HL-60 (cell line): ENCODE measurements around the gene RNF40.

ENCODE experiments used
- DNase-seq, 2 experiments: peaks; one replicate each; pipeline ENCODE4 v3.0.0-alpha.2; 2010 to 2020; ENCODE audit warnings: low read depth in 1 of 2, low spot score in 1 of 2
- H3K27ac ChIP-seq: fragments of 250-450 bp; sonication (Bioruptor Pico); replicated peaks from 2 replicates; pipeline ENCODE4 v1.5.1; 2020; ENCODE audit warnings: mild to moderate bottlenecking, moderate library complexity
- H3K27me3 ChIP-seq: fragments of 250-450 bp; sonication (Bioruptor Pico); 2 replicates; pipeline ENCODE4 v1.5.1; 2021; ENCODE audit warnings: mild to moderate bottlenecking, moderate library complexity; ENCODE audit not compliant: insufficient read depth, poor library complexity, severe bottlenecking
- H3K4me3 ChIP-seq: replicated peaks from 2 replicates; pipeline ENCODE4 v1.5.1; 2011; ENCODE audit warnings: mild to moderate bottlenecking, control low read depth, low read length; ENCODE audit not compliant: insufficient read depth
- CTCF ChIP-seq: IDR thresholded peaks from one replicate; pipeline ENCODE4 v1.5.1; 2011; ENCODE audit warnings: low read length, control low read depth, inconsistent platforms; ENCODE audit not compliant: insufficient read depth
- GABPA ChIP-seq: IDR thresholded peaks from 2 replicates; pipeline ENCODE4 v1.6.1; 2012; ENCODE audit warnings: low read depth
- POLR2AphosphoS5 ChIP-seq: IDR thresholded peaks from 2 replicates; pipeline ENCODE4 v1.6.1; 2012; ENCODE audit warnings: low read depth
- REST ChIP-seq: IDR thresholded peaks from 2 replicates; pipeline ENCODE4 v1.6.1; 2012; ENCODE audit warnings: low read depth; ENCODE audit not compliant: insufficient replicate concordance
- SPI1 ChIP-seq: IDR thresholded peaks from 2 replicates; pipeline ENCODE4 v1.6.1; 2012; ENCODE audit warnings: low read depth, mild to moderate bottlenecking, borderline replicate concordance

The RNF40 gene

GRCh38 chr16:30728321-30728720, 33.8 kb upstream of the RNF40 start:
- DNase-seq, result no peak
- Histone ChIP-seq H3K27ac (peak overlapping the region; percentile 23; the same call in 1 of the 2 replicates), H3K27me3 (no peaks in the 10 kb centered on the region), H3K4me3 (no peak overlapping the region)
- TF ChIP-seq SPI1 (no peak), REST (no peak), GABPA (no peak), POLR2AphosphoS5 (no peak), CTCF (no peak)

GRCh38 chr16:30728899-30729672, 33.0 kb upstream of the RNF40 start:
- Histone ChIP-seq H3K27me3 (no peaks in the 10 kb centered on the region), H3K27ac (no peak overlapping the region), H3K4me3 (no peak overlapping the region)
- TF ChIP-seq POLR2AphosphoS5, result peak; percentile 51
- TF ChIP-seq SPI1, result peak; percentile 96
- TF ChIP-seq REST, result no peak
- DNase-seq, result peak in 1 of 2 experiments; percentile 81

- TF ChIP-seq GABPA (no peak), SPI1 (no peak), POLR2AphosphoS5 (no peak), CTCF (no peak), REST (no peak)
- H3K27ac ChIP-seq, result no peak overlapping the region
- H3K4me3 ChIP-seq, result no peak overlapping the region
- no peaks in the 10 kb centered on the region for H3K27me3 ChIP-seq
- no peak for DNase-seq
These were observed 30.7 kb upstream of the RNF40 start for GRCh38 chr16:30731411-30731810.
